MM.1S (cell line): ENCODE data around the gene KDM4C.

ENCODE experiments used
- DNase-seq: peaks from one replicate; pipeline ENCODE4 v3.0.0-alpha.2; 2015
- H2AFZ ChIP-seq: fragments of 300-600 bp; sonication (generic); 2 replicates; pipeline ENCODE4 v1.6.0; 2016; ENCODE audit warnings: antibody characterized with exemption, low read length
- H3F3A ChIP-seq: fragments of 300-600 bp; sonication (generic); 2 replicates; pipeline ENCODE4 v1.6.1; 2016; ENCODE audit warnings: mild to moderate bottlenecking, antibody characterized with exemption, low read length, moderate library complexity, mixed read lengths; ENCODE audit not compliant: insufficient read depth
- H3K27ac ChIP-seq: fragments of 300-600 bp; sonication (generic); 2 replicates; pipeline ENCODE4 v1.5.1; 2016; ENCODE audit warnings: mild to moderate bottlenecking, low read length
- H3K27me3 ChIP-seq: fragments of 300-600 bp; sonication (generic); replicated peaks from 2 replicates; pipeline ENCODE4 v1.6.0; 2016; ENCODE audit warnings: low read length; ENCODE audit not compliant: insufficient read depth
- H3K36me3 ChIP-seq: fragments of 300-600 bp; sonication (generic); replicated peaks from 2 replicates; pipeline ENCODE4 v1.6.1; 2016; ENCODE audit warnings: mild to moderate bottlenecking, low read length, mixed read lengths; ENCODE audit not compliant: insufficient read depth
- H3K4me1 ChIP-seq: fragments of 300-600 bp; sonication (generic); 2 replicates; pipeline ENCODE4 v1.6.1; 2016; ENCODE audit warnings: low read length, mixed read lengths
- H3K4me2 ChIP-seq: fragments of 300-600 bp; sonication (generic); 2 replicates; pipeline ENCODE4 v1.6.0; 2016; ENCODE audit warnings: low read depth, low read length
- H3K4me3 ChIP-seq: fragments of 300-600 bp; sonication (generic); 2 replicates; pipeline ENCODE4 v1.5.1; 2016; ENCODE audit warnings: low read length, mixed read lengths
- H3K79me2 ChIP-seq: fragments of 300-600 bp; sonication (generic); 2 replicates; pipeline ENCODE4 v1.6.1; 2016; ENCODE audit warnings: mixed run types, low read length, mixed read lengths
- H3K9ac ChIP-seq: fragments of 300-600 bp; sonication (generic); 2 replicates; pipeline ENCODE4 v1.6.1; 2016; ENCODE audit warnings: low read length, mixed read lengths
- H3K9me2 ChIP-seq: fragments of 300-600 bp; sonication (generic); replicated peaks from 2 replicates; pipeline ENCODE4 v1.6.1; 2016; ENCODE audit warnings: mild to moderate bottlenecking, low read length, mixed read lengths; ENCODE audit not compliant: insufficient read depth
- H3K9me3 ChIP-seq: fragments of 300-600 bp; sonication (generic); replicated peaks from 2 replicates; pipeline ENCODE4 v1.6.1; 2016; ENCODE audit warnings: mild to moderate bottlenecking, low read length, mixed read lengths; ENCODE audit not compliant: insufficient read depth
- H4K20me1 ChIP-seq: fragments of 300-600 bp; sonication (generic); 2 replicates; pipeline ENCODE4 v1.6.1; 2016; ENCODE audit warnings: mild to moderate bottlenecking, low read length, moderate library complexity, mixed read lengths; ENCODE audit not compliant: insufficient read depth
- EZH2 ChIP-seq: fragments of 300-600 bp; sonication (generic); optimal IDR thresholded peaks from 2 replicates; pipeline ENCODE3; 2017; ENCODE audit warnings: low read depth, mild to moderate bottlenecking, antibody characterized with exemption, low read length, mixed read lengths
- EZH2phosphoT487 ChIP-seq: fragments of 300-600 bp; sonication (generic); IDR thresholded peaks from 2 replicates; pipeline ENCODE4 v1.6.1; 2018; ENCODE audit warnings: antibody characterized with exemption, low read length
- TF ChIP-seq, protein P1 (sequence below): fragments of 300-600 bp; sonication (generic); IDR thresholded peaks from 2 replicates; pipeline ENCODE4 v1.5.1; 2016; ENCODE audit warnings: antibody characterized with exemption, low read length, mixed read lengths

The KDM4C gene

DNA sequence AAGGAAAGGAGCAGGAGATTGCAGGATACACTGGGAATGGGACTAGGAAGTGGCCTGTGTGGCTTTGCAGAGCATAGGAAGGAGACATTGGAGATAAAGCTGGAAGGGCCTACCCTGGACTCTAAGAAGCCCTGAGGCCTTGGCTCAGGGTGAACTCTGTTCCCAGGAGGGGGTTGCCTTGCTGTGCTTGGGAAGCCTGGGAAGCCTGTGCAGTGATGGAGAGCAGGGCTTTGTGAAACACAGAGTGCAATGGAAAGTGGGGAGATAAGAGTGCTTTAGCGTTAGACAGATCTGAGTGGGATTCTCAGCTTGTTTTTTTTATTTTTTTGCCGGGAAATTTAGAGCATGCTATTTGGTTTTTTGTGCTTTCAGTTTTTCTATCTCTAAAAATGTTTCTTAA lies 437.8 kb downstream of the KDM4C start:
- no peaks in the 10 kb centered on the region for H3K27me3 ChIP-seq
- H2AFZ ChIP-seq: no peak overlapping the region
- TF ChIP-seq EZH2phosphoT487: no peak
- TF ChIP-seq, protein P1, sequence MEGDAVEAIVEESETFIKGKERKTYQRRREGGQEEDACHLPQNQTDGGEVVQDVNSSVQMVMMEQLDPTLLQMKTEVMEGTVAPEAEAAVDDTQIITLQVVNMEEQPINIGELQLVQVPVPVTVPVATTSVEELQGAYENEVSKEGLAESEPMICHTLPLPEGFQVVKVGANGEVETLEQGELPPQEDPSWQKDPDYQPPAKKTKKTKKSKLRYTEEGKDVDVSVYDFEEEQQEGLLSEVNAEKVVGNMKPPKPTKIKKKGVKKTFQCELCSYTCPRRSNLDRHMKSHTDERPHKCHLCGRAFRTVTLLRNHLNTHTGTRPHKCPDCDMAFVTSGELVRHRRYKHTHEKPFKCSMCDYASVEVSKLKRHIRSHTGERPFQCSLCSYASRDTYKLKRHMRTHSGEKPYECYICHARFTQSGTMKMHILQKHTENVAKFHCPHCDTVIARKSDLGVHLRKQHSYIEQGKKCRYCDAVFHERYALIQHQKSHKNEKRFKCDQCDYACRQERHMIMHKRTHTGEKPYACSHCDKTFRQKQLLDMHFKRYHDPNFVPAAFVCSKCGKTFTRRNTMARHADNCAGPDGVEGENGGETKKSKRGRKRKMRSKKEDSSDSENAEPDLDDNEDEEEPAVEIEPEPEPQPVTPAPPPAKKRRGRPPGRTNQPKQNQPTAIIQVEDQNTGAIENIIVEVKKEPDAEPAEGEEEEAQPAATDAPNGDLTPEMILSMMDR: no peak
- no peak for TF ChIP-seq EZH2

DNA sequence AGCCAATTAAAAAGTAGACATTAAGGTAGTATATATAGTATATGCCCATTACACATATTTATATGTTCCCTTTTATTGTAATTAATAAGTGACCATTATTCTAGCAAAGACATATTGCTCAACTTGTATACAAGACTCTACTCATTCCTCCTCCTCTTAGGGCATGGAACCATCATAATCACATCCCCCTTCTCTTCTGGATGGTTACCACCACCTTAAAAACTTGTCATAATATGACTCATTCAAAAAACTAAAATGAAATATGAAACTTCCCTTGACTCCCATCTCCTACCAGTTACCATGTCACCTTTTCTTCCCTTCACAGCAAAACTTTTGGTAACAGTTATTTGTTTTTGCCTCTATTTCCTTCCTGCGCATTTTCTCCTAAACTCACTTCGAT lies 438.7 kb downstream of the KDM4C start:
- no peaks in the 10 kb centered on the region for H3K9me2 ChIP-seq
- H3K9me3 ChIP-seq: no peaks in the 10 kb centered on the region
- no peak overlapping the region for H2AFZ ChIP-seq
- DNase-seq: no peak
- H3K27me3 ChIP-seq: no peaks in the 10 kb centered on the region
- H3K79me2 ChIP-seq: no peaks in the 10 kb centered on the region
- no peak overlapping the region for H3K27ac ChIP-seq
- H3K9ac ChIP-seq: no peak overlapping the region
- H3K4me1 ChIP-seq: no peaks in the 10 kb centered on the region
- TF ChIP-seq EZH2 (no peak), EZH2phosphoT487 (no peak)
- TF ChIP-seq, protein P1: no peak
- H3F3A ChIP-seq: no peaks in the 10 kb centered on the region
- no peak overlapping the region for H3K4me2 ChIP-seq
- no peaks in the 10 kb centered on the region for H3K36me3 ChIP-seq
- H3K4me3 ChIP-seq: no peak overlapping the region
- no peaks in the 10 kb centered on the region for H4K20me1 ChIP-seq

More for the DNA sequence above, 437.8 kb downstream of the KDM4C start:
- Histone ChIP-seq H3K27ac (no peak overlapping the region), H3K9me3 (no peaks in the 10 kb centered on the region), H3K79me2 (no peaks in the 10 kb centered on the region), H3K9me2 (no peaks in the 10 kb centered on the region), H3K4me2 (no peak overlapping the region), H3K4me3 (no peak overlapping the region), H3K9ac (no peak overlapping the region), H3K36me3 (no peaks in the 10 kb centered on the region), H3F3A (no peaks in the 10 kb centered on the region), H4K20me1 (no peaks in the 10 kb centered on the region), H3K4me1 (no peaks in the 10 kb centered on the region)
- no peak for DNase-seq

DNA sequence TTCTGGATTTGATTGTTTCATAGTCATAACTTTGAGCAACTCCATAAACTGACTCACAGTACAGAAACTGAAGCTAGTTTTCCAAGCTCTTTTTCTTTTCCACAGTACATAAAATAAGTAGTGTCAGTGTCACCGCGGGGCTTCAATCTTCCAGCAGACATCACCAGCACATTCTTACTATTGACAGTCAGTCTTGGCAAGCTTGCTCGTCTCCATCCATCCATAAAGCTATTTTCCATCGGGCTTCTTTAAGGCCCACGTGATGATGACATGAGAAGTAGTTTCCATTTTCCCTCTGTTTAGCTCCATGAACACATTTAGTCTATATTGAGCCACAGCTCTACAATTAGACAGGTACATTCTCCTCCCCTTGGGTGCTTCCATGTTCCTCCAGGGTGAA lies 443.4 kb downstream of the KDM4C start:
- H3K9ac ChIP-seq: no peak overlapping the region
- H3K79me2 ChIP-seq: no peaks in the 10 kb centered on the region
- no peaks in the 10 kb centered on the region for H3K4me1 ChIP-seq
- H3K27ac ChIP-seq: no peak overlapping the region
- no peaks in the 10 kb centered on the region for H3K27me3 ChIP-seq
- DNase-seq: no peak
- H3K9me3 ChIP-seq: no peaks in the 10 kb centered on the region
- no peak overlapping the region for H3K4me3 ChIP-seq
- TF ChIP-seq EZH2phosphoT487 (no peak), EZH2 (no peak)
- TF ChIP-seq, protein P1: no peak
- H3K4me2 ChIP-seq: no peak overlapping the region
- no peak overlapping the region for H2AFZ ChIP-seq
- no peaks in the 10 kb centered on the region for H3K36me3 ChIP-seq
- H4K20me1 ChIP-seq: no peaks in the 10 kb centered on the region
- no peaks in the 10 kb centered on the region for H3F3A ChIP-seq
- no peaks in the 10 kb centered on the region for H3K9me2 ChIP-seq
